SH-SY5Y (cell line): Measurements from ENCODE around the gene OR5AN1.

ENCODE experiments used
- GATA2 ChIP-seq: IDR thresholded peaks from 2 replicates; pipeline ENCODE4 v1.6.1; 2011; ENCODE audit warnings: mild to moderate bottlenecking, low read depth, low read length
- GATA3 ChIP-seq: IDR thresholded peaks from 2 replicates; pipeline ENCODE4 v1.6.1; 2011; ENCODE audit warnings: low read depth, mild to moderate bottlenecking, low read length, moderate library complexity

DNA sequence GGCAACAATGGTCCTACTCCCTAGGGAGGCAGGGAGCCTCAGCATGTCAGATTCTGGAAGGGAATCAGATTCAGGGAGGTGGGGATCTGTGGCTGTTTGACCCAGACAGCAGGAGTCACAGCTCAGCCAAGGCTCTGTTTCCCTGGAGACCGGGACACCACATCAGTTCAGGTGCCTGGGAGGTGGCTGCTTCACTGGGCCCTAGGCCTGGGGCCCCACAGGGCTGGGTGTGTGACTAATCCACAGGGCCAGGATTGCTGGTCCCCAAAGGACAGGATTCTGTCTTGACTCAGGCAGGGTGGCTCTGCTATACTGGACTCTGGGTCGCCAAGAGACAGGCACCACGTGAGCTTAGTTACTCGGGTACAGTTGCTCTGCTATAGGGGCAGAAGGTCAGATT is 3.5 kb upstream of the OR5AN1 start:
- TF ChIP-seq GATA2, result no peak
- TF ChIP-seq GATA3, result no peak
